Neural cell (in vitro differentiated cells): Measurements from ENCODE around the gene MYCBPAP.
"Not testable (repeated sequence)": the region's sequence is repeated elsewhere in the genome, so short reads cannot be mapped to it uniquely, and the experiment has no call there.

Experiments
- CTCF ChIP-seq: fragments of 450-650 bp; IDR thresholded peaks from 2 replicates; pipeline ENCODE4 v1.5.1; 2014; ENCODE audit warnings: antibody characterized with exemption, mild to moderate bottlenecking, moderate library complexity; ENCODE audit not compliant: poor library complexity, severe bottlenecking
- EP300 ChIP-seq: fragments of 450-650 bp; conservative IDR thresholded peaks from 2 replicates; pipeline ENCODE4 v1.6.1; 2014; ENCODE audit warnings: antibody characterized with exemption, mild to moderate bottlenecking, moderate library complexity; ENCODE audit not compliant: poor library complexity, severe bottlenecking
- EZH2 ChIP-seq: fragments of 200-600, 300-800 bp; shearing (Covaris generic), sonication (generic); IDR thresholded peaks from 2 replicates; pipeline ENCODE4 v1.6.1; 2014; ENCODE audit warnings: antibody characterized with exemption, low read length, borderline replicate concordance, mild to moderate bottlenecking; ENCODE audit not compliant: insufficient read depth, poor library complexity, severe bottlenecking
- POLR2AphosphoS5 ChIP-seq: IDR thresholded peaks from 2 replicates; pipeline ENCODE4 v1.6.1; 2012
- RAD21 ChIP-seq: fragments of 450-650 bp; conservative IDR thresholded peaks from 2 replicates; pipeline ENCODE4 v1.6.1; 2014; ENCODE audit warnings: antibody characterized with exemption, mild to moderate bottlenecking, moderate library complexity
- REST ChIP-seq: IDR thresholded peaks from 2 replicates; pipeline ENCODE4 v1.6.1; 2012; ENCODE audit warnings: borderline replicate concordance
- SMC3 ChIP-seq: fragments of 450-650 bp; conservative IDR thresholded peaks from 2 replicates; pipeline ENCODE4 v1.6.1; 2014; ENCODE audit warnings: antibody characterized with exemption, mild to moderate bottlenecking, moderate library complexity; ENCODE audit not compliant: poor library complexity

GRCh38 chr17:50472761-50473161 lies 35.5 kb upstream of the MYCBPAP start:
- TF ChIP-seq CTCF, RAD21, EP300, SMC3, POLR2AphosphoS5, EZH2, REST: not testable (repeated sequence)
